Left hindlimb (tissue), 1 donor: ENCODE data around the gene FIP1L1.
A peak's percentile ranks its signal among the peaks of the same experiment; 100 is the strongest.

Experiments used
- DNase-seq: peaks from one replicate; pipeline ENCODE4 v3.0.0-alpha.2; 2018

Gene FIP1L1

DNA sequence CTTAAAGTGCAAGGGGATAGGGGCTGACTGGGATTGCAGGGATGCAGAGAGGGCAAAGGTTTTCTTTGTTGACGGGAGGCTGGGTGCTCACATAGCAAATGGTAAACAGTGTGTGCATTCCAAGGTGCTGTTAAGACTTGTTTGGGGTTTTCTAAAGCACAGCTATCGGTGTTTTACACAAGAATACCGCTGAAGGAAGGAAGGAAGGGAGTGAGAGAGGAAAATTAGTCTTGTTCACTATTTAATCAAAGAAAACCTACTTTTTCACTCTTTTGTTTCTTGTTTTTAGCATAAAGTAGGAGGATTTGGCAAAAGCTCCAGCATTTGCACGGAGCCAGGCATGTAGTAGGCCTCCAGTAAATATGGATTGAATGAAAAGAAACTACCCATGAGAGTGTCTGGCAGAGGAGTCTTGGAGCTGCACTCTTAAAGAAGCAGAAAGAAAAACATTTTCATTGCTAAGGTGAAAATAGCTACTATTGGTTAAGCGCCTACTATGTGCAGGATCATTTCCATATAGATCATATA lies 99.7 kb downstream of the FIP1L1 start:
- DNase-seq, result no peak

DNA sequence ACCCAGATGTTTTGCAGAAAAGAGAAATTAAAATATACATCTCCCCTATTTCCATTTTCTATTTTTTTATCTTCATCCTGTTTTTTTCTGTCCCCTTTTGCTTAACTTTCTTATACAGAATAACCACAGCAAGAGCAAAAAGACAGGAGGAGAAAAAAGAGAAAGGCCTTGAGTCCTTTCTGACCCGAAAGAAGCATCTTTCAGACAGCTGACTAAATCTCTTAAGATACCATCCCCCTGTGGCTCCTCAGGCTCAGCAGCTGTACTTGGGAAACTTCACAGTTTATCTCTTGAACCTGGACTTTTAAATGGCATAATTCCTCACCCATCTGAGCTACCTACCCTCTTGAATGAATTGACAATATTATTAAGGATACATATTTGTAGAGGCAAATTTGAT lies 100.2 kb downstream of the FIP1L1 start:
- DNase-seq, result no peak

DNA sequence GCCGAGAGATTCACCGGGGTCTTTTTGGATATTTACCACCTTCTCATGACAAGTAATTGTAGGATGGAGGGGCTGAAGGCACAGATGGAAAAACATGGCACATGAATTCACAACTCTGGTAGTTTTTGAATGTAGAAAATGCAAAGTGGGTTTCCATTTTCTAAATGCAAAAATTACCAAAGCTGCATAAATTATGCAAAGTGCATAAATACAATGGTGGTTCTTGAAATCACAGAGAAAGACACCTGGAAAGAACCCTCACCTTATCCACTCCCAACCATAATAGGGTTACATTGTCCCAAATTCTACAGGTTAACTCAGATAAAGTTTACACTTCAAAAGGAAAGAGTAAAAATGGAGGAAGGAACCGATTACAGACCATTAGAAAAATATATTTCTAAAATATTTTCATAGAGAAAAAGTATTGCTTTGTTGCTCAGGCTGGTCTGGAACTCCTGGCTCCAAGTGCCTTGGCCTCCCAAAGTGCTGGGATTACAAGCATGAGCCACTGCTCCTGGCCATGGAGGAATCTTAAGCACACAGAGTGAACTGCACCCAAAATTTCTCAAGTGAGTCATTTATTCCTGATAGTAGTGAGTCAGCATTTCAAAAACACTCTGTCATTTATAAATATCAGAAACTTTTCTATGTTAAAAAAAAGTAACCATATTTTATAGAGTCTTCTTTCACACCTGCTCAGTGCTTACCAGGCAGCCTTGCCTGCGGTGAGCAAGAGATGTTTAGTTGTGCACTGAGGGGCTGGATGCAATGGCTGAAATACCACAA lies 101.4 kb downstream of the FIP1L1 start:
- no peak for DNase-seq

DNA sequence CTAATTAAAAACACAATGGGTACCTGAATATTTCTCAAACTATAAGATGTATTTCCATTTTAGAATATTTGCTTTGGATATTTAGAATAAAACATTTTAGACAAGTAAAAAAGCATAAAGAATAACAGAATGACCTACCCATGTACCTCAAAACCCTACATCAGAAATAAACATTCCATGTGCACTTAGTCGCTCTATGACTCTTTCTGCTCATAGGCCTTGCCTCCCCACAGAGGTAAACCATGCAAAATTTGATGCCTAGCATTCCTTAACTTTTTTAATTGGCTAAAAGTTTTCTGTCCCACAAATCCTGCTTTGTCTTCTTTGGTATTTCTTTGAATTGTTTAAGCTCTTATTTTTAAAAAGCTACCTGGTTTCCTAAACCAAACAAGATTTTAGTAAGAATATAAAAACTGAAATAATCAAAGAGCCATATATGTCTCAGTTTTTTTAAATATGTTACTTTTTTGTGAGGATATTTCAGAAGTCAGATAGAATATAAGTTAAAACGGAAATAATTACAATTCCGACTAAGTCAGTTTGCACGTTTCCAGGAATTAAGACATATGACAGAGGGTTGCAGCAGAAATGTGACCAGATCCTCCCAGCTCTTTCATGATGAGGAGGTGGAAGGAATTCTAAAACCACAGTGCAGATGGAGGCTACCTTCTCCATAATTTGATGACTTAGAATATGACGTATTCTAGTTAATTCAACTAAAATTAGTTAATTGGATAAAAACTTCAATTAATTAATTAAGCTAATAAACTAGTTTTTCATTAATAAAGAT lies 102.5 kb downstream of the FIP1L1 start:
- no peak for DNase-seq

DNA sequence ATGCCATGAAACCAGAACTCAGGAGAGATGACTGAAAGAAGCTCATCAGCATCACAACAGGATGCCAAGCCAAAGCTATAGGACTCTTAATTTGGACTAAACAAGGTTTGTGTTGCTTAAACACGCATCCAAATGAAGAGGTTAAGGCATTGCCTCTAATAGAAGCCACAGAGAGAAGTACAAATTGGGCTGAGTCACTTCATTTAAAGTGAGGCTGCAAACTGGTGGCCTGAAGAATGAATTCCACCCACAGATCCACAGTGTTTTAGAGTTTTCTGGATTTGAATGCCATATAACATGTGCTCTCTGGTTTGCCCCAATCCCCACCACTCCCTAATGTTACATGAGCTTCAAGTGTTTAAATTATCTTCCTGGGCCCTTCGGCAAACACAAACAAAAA lies 103.5 kb downstream of the FIP1L1 start:
- no peak for DNase-seq

DNA sequence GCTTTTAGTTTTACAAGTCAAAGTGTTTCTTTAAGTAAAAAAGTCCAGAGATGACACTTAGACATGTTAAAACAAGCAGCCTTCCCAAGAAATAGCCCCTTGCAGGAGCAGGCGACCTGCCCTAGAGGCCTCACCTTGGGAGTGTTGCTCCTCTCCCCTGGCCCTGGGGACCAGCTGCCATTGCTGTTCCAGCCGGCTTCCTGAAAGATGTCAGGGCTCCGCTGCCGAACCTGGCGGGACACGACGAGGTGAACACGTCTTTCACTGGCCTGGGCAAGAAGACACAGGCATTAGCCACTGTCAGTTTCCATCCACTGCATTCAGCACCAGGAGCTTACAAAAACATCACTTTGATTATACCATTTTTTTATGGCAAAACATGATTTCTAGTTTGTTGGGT lies 104.1 kb downstream of the FIP1L1 start:
- no peak for DNase-seq

DNA sequence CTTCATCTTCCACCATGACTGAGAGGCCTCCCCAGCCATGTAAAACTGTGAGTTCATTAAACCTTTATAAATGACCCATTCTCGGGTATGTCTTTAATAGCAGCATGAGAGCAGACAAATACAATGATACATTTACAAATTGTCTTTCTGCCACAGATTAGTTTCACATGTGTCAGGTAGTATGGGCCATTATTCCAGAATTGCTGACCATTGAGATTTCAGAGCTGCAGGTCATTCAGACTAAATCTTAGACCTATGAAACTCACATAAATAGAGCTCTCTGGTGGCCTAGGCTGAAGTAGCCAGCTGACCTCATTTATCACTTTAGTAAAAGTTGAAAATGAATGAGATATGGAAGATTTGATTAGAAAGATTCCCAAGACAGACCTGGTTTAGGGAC lies 105.8 kb downstream of the FIP1L1 start:
- no peak for DNase-seq

DNA sequence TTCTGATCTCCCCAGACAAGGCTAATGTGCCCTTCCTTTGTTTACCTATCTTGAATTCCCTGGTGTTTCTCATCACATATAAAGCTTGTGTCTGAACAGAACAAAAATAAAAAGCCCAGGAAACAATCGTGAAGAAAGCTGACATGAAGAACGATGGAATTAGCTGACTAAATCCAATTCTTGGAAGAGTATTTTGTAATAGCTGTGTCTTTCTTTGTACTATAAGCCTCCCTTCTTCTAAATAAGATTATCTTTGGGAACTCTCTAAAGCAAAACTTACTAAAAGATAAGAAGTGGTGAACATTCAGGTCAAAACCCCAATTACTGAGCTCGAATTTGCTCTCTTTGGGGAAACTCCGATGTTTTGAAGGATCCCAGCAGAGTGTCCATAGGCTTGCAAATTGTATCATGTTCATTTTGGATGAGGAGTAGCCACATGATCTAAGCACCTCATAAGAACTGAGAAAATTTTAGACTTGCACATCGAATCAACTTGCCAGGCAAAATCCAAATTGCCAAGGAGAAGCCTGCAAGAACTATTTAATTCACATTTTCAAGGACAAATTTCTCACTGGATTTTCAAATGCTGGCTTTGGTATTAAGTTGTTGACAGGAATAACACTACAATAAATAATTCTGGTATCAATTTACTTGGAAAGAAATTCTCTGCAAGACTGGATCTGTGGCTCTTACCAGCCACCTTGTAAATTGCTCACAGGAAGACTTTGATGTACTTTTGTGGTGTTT lies 107.6 kb downstream of the FIP1L1 start:
- no peak for DNase-seq

DNA sequence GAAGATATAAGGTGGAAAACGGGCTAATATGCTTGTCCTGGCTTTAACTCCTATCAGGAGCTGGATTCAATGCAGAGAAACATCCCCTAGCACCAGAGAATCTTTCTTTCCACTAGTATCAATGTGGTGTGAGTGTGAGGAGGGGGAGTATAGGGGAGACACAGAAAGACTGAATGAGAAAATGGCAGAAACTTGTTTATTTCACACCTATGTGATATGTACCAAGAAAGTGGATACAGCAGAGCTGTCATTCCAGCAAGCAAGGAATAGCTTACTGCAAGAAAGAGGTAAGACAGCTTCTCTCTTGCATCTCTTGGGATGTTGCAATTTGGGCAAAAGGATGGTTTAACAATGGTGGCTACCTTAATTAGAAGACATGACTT lies 108.2 kb downstream of the FIP1L1 start:
- no peak for DNase-seq

DNA sequence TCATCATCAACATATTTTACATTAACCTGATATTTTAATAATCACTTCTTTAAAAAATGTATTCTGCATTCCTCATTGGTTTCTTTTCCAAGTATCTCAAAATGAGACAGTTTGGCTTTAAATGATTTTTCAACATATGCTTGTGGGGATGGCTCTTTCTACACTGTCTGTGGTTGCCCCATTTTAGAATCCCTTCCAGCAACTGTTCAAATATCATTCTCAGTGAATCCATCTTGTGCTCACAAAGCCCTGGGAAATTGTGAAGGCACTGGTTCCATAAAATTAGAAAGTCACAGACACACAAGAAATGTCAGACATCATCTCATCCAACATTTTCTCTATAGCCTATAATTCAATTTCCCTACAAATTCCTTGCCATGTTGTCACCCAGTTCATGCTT lies 110.3 kb downstream of the FIP1L1 start:
- DNase-seq, result no peak

DNA sequence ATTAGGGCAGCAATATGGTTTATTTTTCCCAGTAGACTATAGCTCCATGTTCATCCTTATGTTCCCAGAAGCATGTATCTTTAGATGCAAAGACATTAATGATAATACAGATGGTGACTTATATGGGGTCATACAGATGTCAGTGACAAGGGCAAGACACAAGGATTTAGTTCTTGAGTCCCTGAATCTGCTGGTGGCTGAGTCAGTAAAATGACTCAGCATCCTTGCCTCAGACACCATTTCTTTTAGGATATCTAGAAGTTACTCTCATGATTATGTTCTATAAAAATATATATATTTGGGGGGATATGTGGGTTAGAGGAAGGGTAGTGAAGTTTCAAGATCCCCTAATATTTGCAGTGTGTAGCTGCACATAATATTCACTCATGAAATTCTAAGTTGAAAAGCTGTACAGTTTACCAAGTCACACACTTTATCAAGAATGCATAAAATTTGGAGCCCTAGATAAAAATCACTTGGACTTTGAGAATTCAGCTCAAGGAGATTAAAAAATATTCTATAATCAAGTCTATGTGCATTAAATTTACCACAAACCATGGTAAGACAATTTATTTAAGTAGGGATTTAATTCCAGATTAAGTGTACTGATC lies 111.9 kb downstream of the FIP1L1 start:
- DNase-seq, result no peak

DNA sequence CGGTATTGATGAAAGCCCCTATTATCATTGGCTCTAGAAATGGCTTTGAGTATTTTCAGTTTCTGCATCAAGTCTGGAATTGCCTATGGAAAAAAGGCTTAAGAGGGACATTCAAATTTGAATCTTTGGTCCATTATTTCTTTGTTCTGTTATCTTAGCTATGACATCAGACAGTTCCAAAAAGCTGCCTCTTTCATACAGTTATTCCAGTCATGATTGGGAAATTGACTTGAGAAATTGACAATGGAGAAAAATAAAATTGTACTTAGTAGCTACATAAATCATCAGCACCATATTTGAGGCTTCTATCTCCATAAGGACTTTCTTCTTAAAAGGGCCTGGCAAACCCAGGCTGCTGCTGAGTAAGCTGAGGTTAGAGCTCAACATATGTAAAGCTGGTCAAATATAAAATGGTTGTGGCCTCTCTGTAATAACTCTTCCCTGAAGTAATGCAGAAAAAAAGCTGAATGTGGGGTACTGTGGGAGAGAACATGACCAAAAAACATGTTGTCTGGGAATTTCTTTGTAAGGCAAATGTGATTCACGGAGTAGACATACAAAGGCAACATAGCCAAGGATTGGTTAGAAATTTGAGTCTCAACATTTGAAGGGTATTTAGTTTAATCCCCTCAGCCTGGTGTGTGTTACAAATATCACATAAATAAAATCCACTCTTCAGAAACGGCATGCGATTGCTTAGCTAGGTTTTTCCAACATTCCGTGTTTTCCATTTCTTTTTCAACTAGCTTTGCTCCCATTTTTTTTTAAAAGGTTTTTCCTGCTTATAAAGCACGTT lies 112.9 kb downstream of the FIP1L1 start:
- no peak for DNase-seq

DNA sequence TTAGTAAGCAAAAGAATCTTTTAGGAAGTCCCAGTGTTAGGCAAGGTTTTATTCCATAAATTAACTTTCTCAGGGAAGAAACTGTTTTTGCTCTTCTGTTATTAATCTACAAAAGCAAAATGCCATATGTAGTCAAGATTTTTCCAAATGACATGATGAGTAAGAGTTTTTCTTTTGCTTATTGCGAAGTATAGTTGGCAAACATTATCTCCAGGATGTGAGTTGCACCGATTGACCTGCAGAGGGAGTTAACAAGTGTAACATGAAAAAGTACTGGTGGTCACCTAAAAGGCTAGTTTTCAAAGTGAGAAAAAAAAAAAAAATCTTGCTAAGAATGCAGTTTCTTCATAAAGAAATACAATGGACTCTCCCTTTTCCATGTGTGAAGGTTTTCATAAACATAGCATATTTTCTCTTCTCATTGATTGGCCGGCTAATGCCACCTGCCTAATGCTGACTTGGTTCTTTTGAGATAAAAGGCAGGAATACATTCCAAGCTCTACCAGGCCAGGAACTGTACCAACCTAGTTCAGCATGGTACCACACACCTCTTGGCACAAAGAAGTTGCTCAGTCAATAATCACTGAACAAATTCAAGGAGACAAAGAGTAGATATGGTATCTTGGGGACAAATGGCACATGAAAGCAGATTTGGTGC lies 113.7 kb downstream of the FIP1L1 start:
- peak; percentile 50 for DNase-seq

DNA sequence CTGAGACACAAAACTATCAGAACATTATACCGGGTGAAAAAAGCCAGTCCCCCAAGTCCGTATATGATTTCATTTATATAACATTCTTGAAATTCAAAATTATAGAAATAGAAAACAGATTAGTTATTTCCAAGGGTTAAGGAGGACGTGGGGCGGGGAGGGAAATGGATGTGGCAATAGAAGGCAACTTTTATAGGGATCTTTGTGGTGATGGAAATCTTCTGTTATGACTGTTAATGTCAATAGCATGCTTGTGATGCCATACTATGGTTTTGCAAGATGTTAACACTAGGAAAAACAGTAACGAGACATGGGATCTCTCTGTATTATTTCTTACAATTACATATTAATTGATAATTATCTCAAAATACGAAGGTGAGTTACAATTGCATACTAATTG lies 117.4 kb downstream of the FIP1L1 start:
- DNase-seq, result no peak

DNA sequence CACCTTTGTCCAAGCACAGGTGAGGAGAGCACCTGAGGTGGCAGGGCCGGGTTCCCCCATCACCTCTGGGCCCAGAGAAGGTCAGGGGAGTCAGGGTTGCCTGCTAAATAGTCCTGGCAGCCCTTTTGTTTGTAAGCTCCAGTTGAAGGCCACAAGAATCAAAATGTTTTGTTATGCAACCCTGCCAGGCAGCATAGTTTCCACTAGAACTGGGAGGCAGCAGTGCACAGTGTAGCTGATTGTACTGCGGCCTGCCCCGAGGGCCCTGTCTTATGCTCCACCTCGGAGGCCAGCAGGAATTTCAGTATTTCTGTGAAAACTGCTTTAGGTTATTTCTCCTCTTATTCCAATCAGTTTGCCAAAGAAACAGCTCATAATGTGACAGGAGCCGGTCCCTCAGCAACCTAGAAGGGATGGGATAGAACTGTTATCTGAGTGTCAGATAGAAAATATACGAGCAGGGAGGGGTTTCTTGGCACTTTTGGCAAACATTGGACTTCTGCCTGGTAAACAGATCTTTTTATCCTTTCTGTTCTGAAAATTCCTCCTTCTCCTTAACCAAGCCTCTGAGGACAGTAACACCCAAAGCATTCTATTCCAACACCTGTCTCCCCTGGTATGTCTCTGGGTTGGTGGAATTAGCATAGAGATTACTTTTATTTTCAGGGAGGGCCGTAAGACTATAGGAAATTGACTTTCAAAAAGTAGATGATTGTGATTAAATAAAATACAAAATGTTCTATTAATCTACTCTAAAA lies 120.2 kb downstream of the FIP1L1 start:
- DNase-seq, result peak; percentile 69

DNA sequence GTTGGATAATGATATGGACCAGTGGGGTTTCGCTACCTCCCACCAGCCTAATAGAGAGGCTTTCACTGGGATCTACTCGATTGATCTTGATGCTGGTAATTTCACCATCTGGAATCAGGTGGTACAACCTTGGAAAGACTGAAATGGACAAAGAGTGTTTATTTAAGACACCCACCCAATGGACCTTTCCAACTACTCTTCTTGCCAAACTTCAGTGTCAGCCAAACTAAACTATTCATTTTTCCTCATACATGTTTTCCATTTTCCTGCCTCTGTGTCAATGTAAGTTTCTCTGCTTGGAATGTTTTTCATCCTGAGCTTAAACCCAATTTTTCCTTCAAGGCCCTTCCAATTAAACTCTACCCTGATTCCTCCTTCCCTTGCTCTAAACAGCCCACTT lies 121.3 kb downstream of the FIP1L1 start:
- DNase-seq, result peak; percentile 45

DNA sequence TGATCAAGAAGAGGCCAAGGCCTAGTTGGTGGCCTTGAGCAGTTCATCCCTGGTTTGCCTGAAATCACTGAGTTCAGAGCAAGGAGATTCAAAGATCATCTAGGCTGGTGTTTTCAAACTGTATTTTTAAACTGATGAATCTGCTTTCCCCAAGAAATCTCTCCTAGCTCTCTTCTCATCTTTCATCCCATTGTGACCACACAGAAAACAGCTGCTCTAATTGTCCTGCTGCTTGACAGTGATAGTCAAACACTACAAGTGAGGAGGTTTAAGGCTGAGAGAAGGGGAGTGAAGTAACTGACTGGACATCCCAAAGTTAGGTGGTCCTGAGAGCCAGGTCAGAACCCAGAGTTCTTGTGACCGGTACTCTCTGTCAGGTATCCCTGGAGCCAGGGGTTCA lies 122.3 kb downstream of the FIP1L1 start:
- no peak for DNase-seq

DNA sequence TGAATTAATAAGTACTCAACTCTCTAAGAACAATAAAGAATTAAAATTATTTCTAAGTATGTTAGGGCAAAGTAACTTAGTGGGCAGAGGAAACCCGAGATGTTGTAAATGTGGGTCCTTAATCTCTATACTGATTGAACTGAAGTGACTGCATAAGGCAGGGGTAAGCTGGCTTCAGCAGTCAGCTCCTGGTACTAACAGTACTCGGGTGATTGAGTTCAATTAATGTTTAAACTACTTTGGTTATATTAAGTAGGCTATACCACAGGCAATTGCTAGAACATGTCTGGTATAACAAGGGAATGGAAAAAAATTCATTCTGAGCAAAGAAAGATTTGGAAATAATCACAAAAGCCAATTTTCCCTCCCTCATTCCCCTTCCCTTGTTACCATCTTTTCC lies 123.1 kb downstream of the FIP1L1 start:
- no peak for DNase-seq

DNA sequence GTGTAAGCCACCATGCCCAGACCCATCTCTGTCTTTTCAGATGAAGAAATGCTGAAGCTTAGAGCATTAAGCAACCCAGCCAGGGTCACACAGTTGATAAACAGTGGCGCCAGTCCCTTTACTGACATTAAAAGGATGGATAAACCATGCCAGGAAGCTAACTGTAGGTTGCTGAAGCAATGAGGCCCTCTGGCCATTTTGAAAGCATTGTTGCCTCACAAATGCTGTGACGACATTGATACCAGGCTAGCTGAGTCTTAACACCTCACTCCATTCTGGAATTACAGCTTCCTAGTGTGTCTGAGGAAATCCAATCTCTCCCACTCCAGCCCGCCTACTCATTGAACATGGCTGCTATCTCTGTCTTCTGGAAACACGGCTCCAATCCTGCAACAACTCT lies 124.1 kb downstream of the FIP1L1 start:
- DNase-seq, result no peak

DNA sequence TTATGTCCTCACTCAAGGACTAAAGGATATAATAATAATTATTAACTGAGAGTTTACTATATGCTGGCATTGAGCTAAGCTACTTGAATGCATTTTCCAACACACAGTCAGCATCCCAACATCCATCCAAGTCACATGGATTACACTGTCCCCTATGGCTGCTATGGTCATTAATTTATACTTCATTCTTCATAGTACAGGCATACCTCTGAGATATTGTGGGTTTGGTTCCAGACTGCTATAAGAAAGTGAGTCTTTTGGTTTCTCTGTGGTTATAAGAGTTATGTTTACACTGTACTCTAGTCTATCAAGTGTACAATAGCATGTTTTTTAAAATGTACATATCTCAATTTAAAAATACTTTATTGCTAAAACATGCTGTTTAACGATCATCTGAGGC lies 124.7 kb downstream of the FIP1L1 start:
- DNase-seq, result no peak

DNA sequence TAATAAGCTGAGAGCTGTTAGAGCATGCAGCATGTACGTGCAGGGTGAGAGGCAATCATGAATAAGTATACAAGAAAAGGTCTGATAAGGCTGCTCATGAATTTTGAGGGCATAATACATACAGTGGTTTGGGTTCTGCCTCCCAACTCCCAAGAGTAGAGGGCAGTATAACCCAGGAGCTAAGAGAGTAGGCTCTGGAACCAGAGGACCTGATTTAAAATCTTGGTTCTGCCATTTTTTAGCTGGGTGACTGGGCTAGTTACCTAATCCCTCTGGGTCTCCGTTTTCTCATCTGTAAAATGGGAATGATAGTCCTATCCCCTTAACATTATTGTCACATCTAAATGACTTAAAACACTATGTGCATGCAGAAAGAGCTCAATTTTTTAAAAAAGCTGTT lies 128.5 kb downstream of the FIP1L1 start:
- no peak for DNase-seq
